C4-2B (cell line): ENCODE measurements around the gene RALGAPA2.

Experiments used
- CTCF ChIP-seq: fragments of 450-650 bp; conservative IDR thresholded peaks from 2 replicates; pipeline ENCODE4 v1.5.1; 2017; ENCODE audit warnings: mild to moderate bottlenecking
- ZFX ChIP-seq: fragments of 450-650 bp; IDR thresholded peaks from 2 replicates; pipeline ENCODE4 v1.6.1; 2017

- TF ChIP-seq CTCF (no peak), ZFX (no peak)
These were observed 239.7 kb downstream of the RALGAPA2 start for GRCh38 chr20:20472684-20473274.
